Stomach (tissue), 9 donors: ENCODE data around the gene CCDC12. TPM values are rescaled to one million over a fixed set of nuclear protein-coding genes. Genes with fewer than 3 reads are reported as not detected.
A peak's percentile ranks its signal among the peaks of the same experiment; 100 is the strongest.

Experiments used
- DNase-seq, 2 donors: peaks; one replicate each; pipeline versions ENCODE4 v3.0.0 to v3.0.0-alpha.2; 2013 to 2019
- H3K27ac ChIP-seq, 5 donors: fragments of 200-600 bp in 4 of 5; sonication (generic) in 4 of 5; one replicate each; pipeline ENCODE4 v1.5.1; 2013 to 2019; ENCODE audit warnings: mild to moderate bottlenecking in 1 of 5, moderate library complexity in 1 of 5
- H3K27me3 ChIP-seq, 3 donors: fragments of 200-600 bp; sonication (generic); one replicate each; pipeline ENCODE4 v1.5.1; 2017 to 2019; ENCODE audit warnings: mixed run types in 1 of 3
- H3K36me3 ChIP-seq, 4 donors: fragments of 200-600 bp; sonication (generic); 1 replicate in 3 of 4; 2 replicates in 1 of 4; pipeline ENCODE4 v1.5.1; 2016 to 2019
- H3K4me1 ChIP-seq, 4 donors: fragments of 200-600 bp; sonication (generic); one replicate each; pipeline ENCODE4 v1.5.1; 2016 to 2019
- H3K4me3 ChIP-seq, 4 donors: fragments of 200-600 bp; sonication (generic) in 3 of 4; one replicate each; pipeline ENCODE4 v1.5.1; 2016 to 2019; ENCODE audit warnings: mild to moderate bottlenecking in 1 of 4
- H3K9me3 ChIP-seq, 4 donors: fragments of 200-600 bp; sonication (generic); one replicate each; pipeline ENCODE4 v1.5.1; 2016 to 2019
- EP300 ChIP-seq: sonication (generic); formaldehyde crosslinking; IDR thresholded peaks from one replicate; pipeline ENCODE4 v1.6.1; 2017; ENCODE audit warnings: antibody characterized with exemption
- POLR2A ChIP-seq, 4 donors: fragments of 450-650 bp; IDR thresholded peaks; one replicate each; pipeline ENCODE4 v1.6.1; 2016; ENCODE audit warnings: antibody characterized with exemption in 4 of 4, control low read depth in 2 of 4, mild to moderate bottlenecking in 1 of 4, moderate library complexity in 1 of 4
- POLR2AphosphoS5 ChIP-seq, 3 donors: sonication (generic); formaldehyde crosslinking; IDR thresholded peaks; one replicate each; pipeline ENCODE4 v1.6.1; 2016; ENCODE audit warnings: antibody characterized with exemption in 3 of 3
- WGBS, 5 donors: extraction: QIAGEN DNeasy Blood & Tissue Kit in 3 of 5; methylation state at CpG; one replicate each; pipeline versions ENCODE4 v1.1.5 to v1.1.7; 2013 to 2018; 5-methylcytosine and 5-hydroxymethylcytosine counted together
- intact Hi-C: fragments of 100-400 bp; cut with DNase I; formaldehyde crosslinking; loops from one replicate; pipeline ENCODE4 v1.15.1; 2023; ENCODE audit warnings: low total_unique reads
- polyA plus RNA-seq, 3 donors: library from polyadenylated mRNA; stranded (reverse); fragments of 200-250 nt; gene quantifications; one replicate each; pipeline ENCODE4 v1.2.3, GENCODE V29; 2013
- total RNA-seq, 5 donors: library from RNA; depleted of rRNA; stranded (reverse); fragments of >200 nt; gene quantifications; one replicate each; pipeline versions ENCODE4 v1.1.0 to v1.2.3, GENCODE V29; 2014 to 2016
- TF ChIP-seq, protein P1 (sequence below), 7 experiments: fragments of 450-650 bp in 4 of 7; fragments of 200-600 bp in 3 of 7; sonication (generic) in 3 of 7; IDR thresholded peaks; one replicate each; pipeline ENCODE4 v1.5.1; 2016 to 2019; ENCODE audit warnings: antibody characterized with exemption in 7 of 7, control low read depth in 2 of 7, mild to moderate bottlenecking in 1 of 7
- donor health status: healthy with polysubstance abuse.
- donor health status: Bipolar disorder and iron deficiency.
- donor health status: healthy.

CCDC12 gene
- total and polyA plus RNA-seq, 8 donors: 2.9 to 88.7 (median 47.1) TPM

DNA sequence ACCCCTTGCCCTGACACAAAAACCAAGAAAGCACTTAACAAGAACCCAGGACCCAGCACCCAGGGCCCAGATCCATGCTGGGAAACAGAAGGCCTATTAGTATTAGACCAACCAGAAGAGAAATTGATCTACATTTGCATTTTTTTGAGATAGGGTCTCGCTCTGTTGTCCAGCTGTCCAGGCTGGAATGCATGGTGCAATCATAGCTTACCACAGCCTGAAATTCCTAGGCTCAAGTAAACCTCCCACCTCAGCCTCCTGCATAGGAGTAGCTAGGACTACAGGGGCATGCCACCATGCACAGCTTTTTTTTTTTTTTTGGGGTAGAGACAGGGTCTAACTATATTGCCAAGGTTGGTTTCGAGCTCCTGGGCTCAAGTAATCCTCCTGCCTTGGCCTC, 26.4 kb downstream of the CCDC12 start:
- Histone ChIP-seq H3K36me3 (peaks cover 0 to 5% (median 0%) of the 10 kb centered on the region in 4 donors), H3K9me3 (no peaks in the 10 kb centered on the region), H3K4me1 (peaks cover 80 to 97% (median 92%) of the 10 kb centered on the region in 4 donors), H3K4me3 (no peak overlapping the region), H3K27ac (peak overlapping the region; percentile 31 to 91 (median 88)), H3K27me3 (no peaks in the 10 kb centered on the region)
- TF ChIP-seq POLR2AphosphoS5 (IDR thresholded peaks at IDR 0.05) (no peak), POLR2A (IDR thresholded peaks at IDR 0.05) (no peak), EP300 (no peak)
- TF ChIP-seq, protein P1, sequence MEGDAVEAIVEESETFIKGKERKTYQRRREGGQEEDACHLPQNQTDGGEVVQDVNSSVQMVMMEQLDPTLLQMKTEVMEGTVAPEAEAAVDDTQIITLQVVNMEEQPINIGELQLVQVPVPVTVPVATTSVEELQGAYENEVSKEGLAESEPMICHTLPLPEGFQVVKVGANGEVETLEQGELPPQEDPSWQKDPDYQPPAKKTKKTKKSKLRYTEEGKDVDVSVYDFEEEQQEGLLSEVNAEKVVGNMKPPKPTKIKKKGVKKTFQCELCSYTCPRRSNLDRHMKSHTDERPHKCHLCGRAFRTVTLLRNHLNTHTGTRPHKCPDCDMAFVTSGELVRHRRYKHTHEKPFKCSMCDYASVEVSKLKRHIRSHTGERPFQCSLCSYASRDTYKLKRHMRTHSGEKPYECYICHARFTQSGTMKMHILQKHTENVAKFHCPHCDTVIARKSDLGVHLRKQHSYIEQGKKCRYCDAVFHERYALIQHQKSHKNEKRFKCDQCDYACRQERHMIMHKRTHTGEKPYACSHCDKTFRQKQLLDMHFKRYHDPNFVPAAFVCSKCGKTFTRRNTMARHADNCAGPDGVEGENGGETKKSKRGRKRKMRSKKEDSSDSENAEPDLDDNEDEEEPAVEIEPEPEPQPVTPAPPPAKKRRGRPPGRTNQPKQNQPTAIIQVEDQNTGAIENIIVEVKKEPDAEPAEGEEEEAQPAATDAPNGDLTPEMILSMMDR (IDR thresholded peaks at IDR 0.05): no peak
- no peak for DNase-seq
- WGBS, 5 donors: 87 to 98% (median 98%) methylated on average over 2 of the region's 2 CpGs
- intact Hi-C loops: no loop called here

- WGBS, 5 donors: 15 to 55% (median 29%) methylated on average over 5 to 6 of the region's 6 CpGs
- peak in 2 of 3 donors; percentile 39 to 61 for TF ChIP-seq POLR2AphosphoS5 (IDR thresholded peaks at IDR 0.05)
- TF ChIP-seq EP300: no peak
- H3K36me3 ChIP-seq: peaks cover 0 to 5% (median 0%) of the 10 kb centered on the region in 4 donors
- DNase-seq: peak; percentile 60 to 85
- H3K27me3 ChIP-seq: no peaks in the 10 kb centered on the region
- no peaks in the 10 kb centered on the region for H3K9me3 ChIP-seq
- intact Hi-C loops: no loop called here
- H3K4me1 ChIP-seq: peaks cover 80 to 97% (median 92%) of the 10 kb centered on the region in 4 donors
- no peak overlapping the region for H3K4me3 ChIP-seq
- H3K27ac ChIP-seq: peak overlapping the region; percentile 84 to 91 (median 88)
These were observed 27.5 kb downstream of the CCDC12 start for GRCh38 chr3:46948830-46949671.

GRCh38 chr3:46947981-46948791, 28.4 kb downstream of the CCDC12 start:
- WGBS, 5 donors: 20 to 38% (median 32%) methylated on average over 18 to 19 of the region's 19 CpGs
- Histone ChIP-seq H3K27me3 (no peaks in the 10 kb centered on the region), H3K27ac (peak overlapping the region; percentile 84 to 91 (median 88)), H3K9me3 (no peaks in the 10 kb centered on the region), H3K4me3 (peak overlapping the region in 1 of 4 donors; percentile 5), H3K4me1 (peaks cover 82 to 97% (median 92%) of the 10 kb centered on the region in 4 donors), H3K36me3 (peaks cover 0 to 5% (median 0%) of the 10 kb centered on the region in 4 donors)
- peak; percentile 87 to 93 for DNase-seq
- intact Hi-C loops: no loop called here
- TF ChIP-seq POLR2AphosphoS5 (IDR thresholded peaks at IDR 0.05) (peak in 2 of 3 donors; percentile 94 to 96), EP300 (no peak), POLR2A (IDR thresholded peaks at IDR 0.05) (peak in 1 of 4 donors; percentile 21)

GRCh38 chr3:46947546-46947901, 29.0 kb downstream of the CCDC12 start:
- TF ChIP-seq, protein P1 (IDR thresholded peaks at IDR 0.05): no peak
- TF ChIP-seq POLR2A (IDR thresholded peaks at IDR 0.05): no peak
- no peak for TF ChIP-seq POLR2AphosphoS5 (IDR thresholded peaks at IDR 0.05)
- TF ChIP-seq EP300: no peak
- peaks cover 80 to 97% (median 93%) of the 10 kb centered on the region in 4 donors for H3K4me1 ChIP-seq
- 33 to 57% (median 44%) methylated on average over 3 to 4 of the region's 4 CpGs for WGBS, 5 donors
- no peaks in the 10 kb centered on the region for H3K9me3 ChIP-seq
- no peak for DNase-seq
- peak overlapping the region in 2 of 4 donors; percentile 5 to 22 for H3K4me3 ChIP-seq
- peak overlapping the region; percentile 79 to 91 (median 88) for H3K27ac ChIP-seq
- H3K36me3 ChIP-seq: peaks cover 0 to 5% (median 0%) of the 10 kb centered on the region in 4 donors
- intact Hi-C loops: no loop called here
- H3K27me3 ChIP-seq: no peaks in the 10 kb centered on the region
